HEK293T (cell line): Measurements from ENCODE around the gene GPR55.

ENCODE experiments used
- BHLHE40 ChIP-seq: fragments of 450-650 bp; IDR thresholded peaks from 2 replicates; pipeline ENCODE4 v1.6.1; 2016; ENCODE audit warnings: mild to moderate bottlenecking, moderate library complexity, borderline replicate concordance
- CTBP1 ChIP-seq: fragments of 450-650 bp; IDR thresholded peaks from 2 replicates; pipeline ENCODE4 v1.6.1; 2016; ENCODE audit warnings: borderline replicate concordance
- ELF4 ChIP-seq: fragments of 450-650 bp; IDR thresholded peaks from 2 replicates; pipeline ENCODE4 v1.6.1; 2017; ENCODE audit warnings: antibody characterized with exemption
- FOXA1 ChIP-seq: fragments of 450-650 bp; IDR thresholded peaks from 2 replicates; pipeline ENCODE4 v1.6.1; 2016; ENCODE audit warnings: mild to moderate bottlenecking
- FOXK2 ChIP-seq: fragments of 450-650 bp; IDR thresholded peaks from 2 replicates; pipeline ENCODE4 v1.6.1; 2016; ENCODE audit warnings: mild to moderate bottlenecking
- FOXM1 ChIP-seq: fragments of 450-650 bp; IDR thresholded peaks from 2 replicates; pipeline ENCODE4 v1.6.1; 2017; ENCODE audit warnings: mild to moderate bottlenecking, borderline replicate concordance
- HDGF ChIP-seq: fragments of 450-650 bp; IDR thresholded peaks from 2 replicates; pipeline ENCODE4 v1.6.1; 2017; ENCODE audit warnings: antibody characterized with exemption, borderline replicate concordance
- L3MBTL2 ChIP-seq: fragments of 450-650 bp; conservative IDR thresholded peaks from 2 replicates; pipeline ENCODE4 v1.6.1; 2016; ENCODE audit warnings: mild to moderate bottlenecking
- LEF1 ChIP-seq: fragments of 450-650 bp; IDR thresholded peaks from 2 replicates; pipeline ENCODE4 v1.6.1; 2017; ENCODE audit warnings: mild to moderate bottlenecking, borderline replicate concordance
- SP1 ChIP-seq: fragments of 450-650 bp; IDR thresholded peaks from 2 replicates; pipeline ENCODE4 v1.6.1; 2017
- SUZ12 ChIP-seq: fragments of 450-650 bp; IDR thresholded peaks from 2 replicates; pipeline ENCODE4 v1.6.1; 2016; ENCODE audit warnings: mild to moderate bottlenecking
- TARDBP ChIP-seq: fragments of 450-650 bp; IDR thresholded peaks from 2 replicates; pipeline ENCODE4 v1.6.1; 2016
- TF ChIP-seq, protein P1 (sequence below): fragments of 450-650 bp; IDR thresholded peaks from 2 replicates; pipeline ENCODE4 v1.6.1; 2016

GRCh38 chr2:230893841-230894781 lies 30.9 kb downstream of the GPR55 start:
- TF ChIP-seq SP1 = no peak
- TF ChIP-seq FOXA1 = no peak
- no peak for TF ChIP-seq LEF1
- no peak for TF ChIP-seq FOXM1
- TF ChIP-seq, protein P1, sequence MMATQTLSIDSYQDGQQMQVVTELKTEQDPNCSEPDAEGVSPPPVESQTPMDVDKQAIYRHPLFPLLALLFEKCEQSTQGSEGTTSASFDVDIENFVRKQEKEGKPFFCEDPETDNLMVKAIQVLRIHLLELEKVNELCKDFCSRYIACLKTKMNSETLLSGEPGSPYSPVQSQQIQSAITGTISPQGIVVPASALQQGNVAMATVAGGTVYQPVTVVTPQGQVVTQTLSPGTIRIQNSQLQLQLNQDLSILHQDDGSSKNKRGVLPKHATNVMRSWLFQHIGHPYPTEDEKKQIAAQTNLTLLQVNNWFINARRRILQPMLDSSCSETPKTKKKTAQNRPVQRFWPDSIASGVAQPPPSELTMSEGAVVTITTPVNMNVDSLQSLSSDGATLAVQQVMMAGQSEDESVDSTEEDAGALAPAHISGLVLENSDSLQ = no peak
- no peak for TF ChIP-seq SUZ12
- no peak for TF ChIP-seq FOXK2
- TF ChIP-seq ELF4 = no peak
- TF ChIP-seq BHLHE40 = no peak
- no peak for TF ChIP-seq L3MBTL2
- no peak for TF ChIP-seq TARDBP
- no peak for TF ChIP-seq CTBP1
- no peak for TF ChIP-seq HDGF
